Endothelial cell of umbilical vein (primary cell): ENCODE data around the gene HID1. TPM values are rescaled to one million over a fixed set of nuclear protein-coding genes. Genes with fewer than 3 reads are reported as not detected.

Source experiments
- BruUV-seq: library from RNA; stranded (reverse); fragments of 400-500 nt; replicated peaks from 2 replicates; lab custom pipeline; 2021; lab: Mats Ljungman, UMichigan
- CTCF ChIA-PET: fragments of 300-600, 350-600 bp; sonication (Branson Sonifier 250); formaldehyde crosslinking; loops from one replicate; lab custom pipeline; 2021; ENCODE audit warnings: antibody characterized with exemption, inconsistent platforms; lab: Charles Lee
- POLR2A ChIA-PET: fragments of 300-600, 350-600 bp; sonication (Branson Sonifier 250); formaldehyde crosslinking; loops from one replicate; lab custom pipeline; 2021; ENCODE audit warnings: antibody characterized with exemption, inconsistent platforms; lab: Charles Lee
- DNase-seq: peaks from one replicate; pipeline ENCODE4 v3.0.0-alpha.2; 2011; ENCODE audit warnings: low read depth, low spot score
- FAIRE-seq: peaks from 2 replicates; lab custom pipeline; 2011; peaks lifted over from hg19 to GRCh38; lab: Jason Lieb, UNC
- H2AFZ ChIP-seq: 2 replicates; pipeline ENCODE4 v1.6.0; 2012; ENCODE audit warnings: low read depth, low read length, control low read depth, inconsistent platforms
- H3K27ac ChIP-seq: 2 replicates; pipeline ENCODE4 v1.5.1; 2011; ENCODE audit warnings: low read depth, mild to moderate bottlenecking, control low read depth, low read length, moderate library complexity; ENCODE audit not compliant: insufficient read depth
- H3K27me3 ChIP-seq, 2 experiments: 2 replicates each; pipeline versions ENCODE4 v1.6.0 to v1.6.1; 2011; ENCODE audit warnings: low read length in 2 of 2, mixed read lengths in 1 of 2; ENCODE audit not compliant: control insufficient read depth in 2 of 2, insufficient read depth in 2 of 2
- H3K36me3 ChIP-seq, 2 experiments: 2 replicates in 1 of 2; 3 replicates in 1 of 2; pipeline ENCODE4 v1.5.1; 2011; ENCODE audit warnings: low read length in 2 of 2, mild to moderate bottlenecking in 1 of 2, moderate library complexity in 1 of 2; ENCODE audit not compliant: control insufficient read depth in 2 of 2, insufficient read depth in 2 of 2; ENCODE audit errors: extremely low read depth in 1 of 2
- H3K4me1 ChIP-seq: 3 replicates; pipeline ENCODE4 v1.5.1; 2011; ENCODE audit warnings: mild to moderate bottlenecking, low read length; ENCODE audit not compliant: control insufficient read depth, insufficient read depth; ENCODE audit errors: extremely low read depth
- H3K4me2 ChIP-seq: 2 replicates; pipeline ENCODE4 v1.6.1; 2011; ENCODE audit warnings: low read length, control low read depth, mixed read lengths; ENCODE audit not compliant: insufficient read depth
- H3K4me3 ChIP-seq, 3 experiments: fragments of 200-600 bp in 1 of 3; sonication (generic), shearing (Covaris generic) in 1 of 3; replicated peaks in 1 of 3; 2 replicates each; pipeline ENCODE4 v1.5.1; 2011 to 2016; ENCODE audit warnings: control low read depth in 3 of 3, low read length in 3 of 3, mild to moderate bottlenecking in 2 of 3, inconsistent platforms in 1 of 3, low read depth in 1 of 3, moderate library complexity in 1 of 3; ENCODE audit not compliant: insufficient read depth in 1 of 3
- H3K79me2 ChIP-seq: 2 replicates; pipeline ENCODE4 v1.6.0; 2012; ENCODE audit warnings: low read length, inconsistent platforms; ENCODE audit not compliant: control insufficient read depth, insufficient read depth
- H3K9ac ChIP-seq: replicated peaks from 2 replicates; pipeline ENCODE3; 2011; ENCODE audit warnings: low read length, control low read depth; ENCODE audit not compliant: insufficient read depth; ENCODE audit errors: extremely low read depth
- H3K9me1 ChIP-seq: replicated peaks from 3 replicates; pipeline ENCODE4 v1.6.0; 2011; ENCODE audit warnings: mild to moderate bottlenecking, low read length; ENCODE audit not compliant: control insufficient read depth, insufficient read depth; ENCODE audit errors: extremely low read depth
- H3K9me3 ChIP-seq: replicated peaks from 2 replicates; pipeline ENCODE4 v1.5.1; 2012; ENCODE audit warnings: low read length, inconsistent platforms; ENCODE audit not compliant: control insufficient read depth, insufficient read depth
- H4K20me1 ChIP-seq: replicated peaks from 2 replicates; pipeline ENCODE3; 2011; ENCODE audit warnings: mild to moderate bottlenecking, low read length; ENCODE audit not compliant: control insufficient read depth, insufficient read depth; ENCODE audit errors: extremely low read depth
- CTCF ChIP-seq, 2 donors: IDR thresholded peaks; 1 replicate in 1 of 2; 2 replicates in 1 of 2; pipeline ENCODE4 v1.5.1; 2011; ENCODE audit warnings: low read length in 2 of 2, mild to moderate bottlenecking in 2 of 2, moderate library complexity in 2 of 2, control low read depth in 1 of 2, inconsistent platforms in 1 of 2, low read depth in 1 of 2; ENCODE audit not compliant: insufficient read depth in 1 of 2; ENCODE audit errors: extremely low read depth in 1 of 2
- EZH2 ChIP-seq: IDR thresholded peaks from 2 replicates; pipeline ENCODE4 v1.6.1; 2012; ENCODE audit warnings: borderline replicate concordance, low read depth, mild to moderate bottlenecking, moderate library complexity, low read length, inconsistent platforms; ENCODE audit not compliant: severe bottlenecking
- FOS ChIP-seq: IDR thresholded peaks from 2 replicates; pipeline ENCODE4 v1.6.1; 2011; ENCODE audit warnings: mild to moderate bottlenecking, low read length, moderate library complexity, borderline replicate concordance; ENCODE audit not compliant: insufficient read depth
- GATA2 ChIP-seq: IDR thresholded peaks from 2 replicates; pipeline ENCODE4 v1.7.0; 2011; ENCODE audit warnings: low read depth, mild to moderate bottlenecking, moderate library complexity, mixed read lengths, low read length; ENCODE audit not compliant: insufficient read length, insufficient read depth
- JUN ChIP-seq: IDR thresholded peaks from 2 replicates; pipeline ENCODE4 v1.6.1; 2011; ENCODE audit warnings: borderline replicate concordance, low read depth; ENCODE audit not compliant: insufficient read length, insufficient read depth
- MAX ChIP-seq: IDR thresholded peaks from 2 replicates; pipeline ENCODE4 v1.6.1; 2011; ENCODE audit not compliant: insufficient read depth, insufficient read length
- MYC ChIP-seq: IDR thresholded peaks from one replicate; pipeline ENCODE4 v1.6.1; 2011; ENCODE audit warnings: mild to moderate bottlenecking, low read depth, low read length
- POLR2A ChIP-seq: IDR thresholded peaks from 2 replicates; pipeline ENCODE4 v1.6.1; 2012; ENCODE audit warnings: low read depth, mild to moderate bottlenecking, control low read depth, low read length
- POLR2AphosphoS5 ChIP-seq: IDR thresholded peaks from 2 replicates; pipeline ENCODE4 v1.6.1; 2012; ENCODE audit warnings: low read depth, mild to moderate bottlenecking, control low read depth, low read length, moderate library complexity; ENCODE audit not compliant: insufficient read depth
- dilution Hi-C: fragments of 300-500 bp; cut with MboI; formaldehyde crosslinking; loops from one replicate; pipeline ENCODE4 v1.15.0; 2019; ENCODE audit warnings: low sequenced_read_pairs; ENCODE audit not compliant: extremely low pct_ligation_motif_present
- intact Hi-C: fragments of 100-400 bp; cut with micrococcal nuclease; formaldehyde crosslinking; loops from one replicate; pipeline ENCODE4 v1.10.0; 2022
- polyA plus RNA-seq, 4 experiments: library from polyadenylated mRNA; depleted of rRNA in 3 of 4; stranded (reverse) in 3 of 4; unstranded in 1 of 4; fragments of >200 nt; gene quantifications; 2 replicates each; pipeline versions ENCODE4 v1.2.1 to v1.2.3, GENCODE V29; 2011 to 2012; ENCODE audit warnings: missing spikeins in 1 of 4
- total RNA-seq: library from RNA; stranded (reverse); gene quantifications from 2 replicates; pipeline ENCODE4 v1.2.3, GENCODE V29; 2021

Gene HID1
- total and polyA plus RNA-seq, 2 donors (not counting 3 experiments of a cell fraction or from before 2014, with no cell fraction given) = 41.4 to 53.3 TPM

- H2AFZ ChIP-seq = no peak overlapping the region
- CTCF ChIA-PET = interaction anchor here (1.2 to 1.7 kb wide), 3 partner anchors 12 to 36 kb away, joined by 3 to 6 read pairs (median 5); partner anchors contain the start of gene MRPL58
- no peak for TF ChIP-seq GATA2
- TF ChIP-seq POLR2A = no peak
- TF ChIP-seq POLR2AphosphoS5 = no peak
- no peak for TF ChIP-seq FOS
- TF ChIP-seq JUN = no peak
- H3K27ac ChIP-seq = no peak overlapping the region
- no peak overlapping the region for H3K9ac ChIP-seq
- FAIRE-seq (no peak), DNase-seq (no peak)
- BruUV-seq = no TSS peak
- POLR2A ChIA-PET = no interaction called here
- no peaks in the 10 kb centered on the region for H3K9me3 ChIP-seq
- H3K79me2 ChIP-seq = no peaks in the 10 kb centered on the region
- no peaks in the 10 kb centered on the region for H3K9me1 ChIP-seq
- peaks cover 8% of the 10 kb centered on the region for H3K4me1 ChIP-seq
- no peaks in the 10 kb centered on the region for H4K20me1 ChIP-seq
- intact Hi-C loops (no loop called here), dilution Hi-C loops (no loop called here)
- H3K4me3 ChIP-seq = no peak overlapping the region
- H3K36me3 ChIP-seq = no peaks in the 10 kb centered on the region
- peaks cover 5 to 6% of the 10 kb centered on the region in 2 experiments for H3K27me3 ChIP-seq
- H3K4me2 ChIP-seq = no peak overlapping the region
Observed at GRCh38 chr17:74975943-74976342, 3.4 kb upstream of the HID1 start.

GRCh38 chr17:74972973-74973328, 392 bp upstream of the HID1 start:
- peak overlapping the region in 1 of 3 experiments; percentile 89 for H3K4me3 ChIP-seq
- no TSS peak for BruUV-seq
- no peak overlapping the region for H3K9ac ChIP-seq
- CTCF ChIA-PET = interaction anchor here (0.7 to 6.9 kb wide), 8 partner anchors 10 to 229 kb away, joined by 3 to 63 read pairs (median 7); partner anchors contain the start of genes CDR2L and MRPL58
- POLR2A ChIA-PET = interaction anchor here (1.6 to 2.0 kb wide), 2 partner anchors 11 to 15 kb away, joined by 4 to 8 read pairs; partner anchors contain the start of gene CDR2L
- H3K4me2 ChIP-seq = no peak overlapping the region
- no peak overlapping the region for H3K27ac ChIP-seq
- intact Hi-C loops (loop anchor here (1.0 kb wide), 1 partner anchor 9 kb away; no protein-coding TSS in a partner anchor), dilution Hi-C loops (no loop called here)
- H4K20me1 ChIP-seq = no peaks in the 10 kb centered on the region
- no peaks in the 10 kb centered on the region for H3K79me2 ChIP-seq
- no peaks in the 10 kb centered on the region for H3K36me3 ChIP-seq
- H3K9me1 ChIP-seq = no peaks in the 10 kb centered on the region
- peaks cover 5 to 6% of the 10 kb centered on the region in 2 experiments for H3K27me3 ChIP-seq
- FAIRE-seq (no peak), DNase-seq (no peak)
- TF ChIP-seq GATA2 = no peak
- TF ChIP-seq POLR2AphosphoS5 = no peak
- peak; percentile 59 for TF ChIP-seq EZH2
- TF ChIP-seq CTCF (IDR thresholded peaks at IDR 0.05; ENCODE audit: extremely low read depth in 1 of 2, insufficient read depth in 1 of 2, low read depth in 1 of 2, low read length in 2 of 2) = no peak
- no peak for TF ChIP-seq MAX
- no peak for TF ChIP-seq POLR2A
- no peak for TF ChIP-seq FOS
- TF ChIP-seq MYC = no peak
- H3K4me1 ChIP-seq = peaks cover 17% of the 10 kb centered on the region
- H3K9me3 ChIP-seq = no peaks in the 10 kb centered on the region
- H2AFZ ChIP-seq = peak overlapping the region; percentile 39
